K562 (cell line): ENCODE results near the gene LIPE. TPM values are rescaled to one million over a fixed set of nuclear protein-coding genes. Genes with fewer than 3 reads are reported as not detected.

Source experiments
- ATAC-seq: fragments of 200-7000 bp; cut with Tn5 transposase; 3 replicates; pipeline ENCODE4 v1.9.1; 2020; ENCODE audit warnings: moderate library complexity
- BruUV-seq: library from RNA; stranded (reverse); fragments of 400-500 nt; replicated peaks from 2 replicates; lab custom pipeline; 2021; lab: Mats Ljungman, UMichigan
- CTCF ChIA-PET: fragments of 300-600 bp; formaldehyde crosslinking; extraction: SDS; loops from one replicate; lab custom pipeline; 2021; ENCODE audit warnings: low intra/inter-chr PET ratio; lab: Yijun Ruan, JAX
- POLR2A ChIA-PET: fragments of 300-600, 350-650 bp; sonication (Branson Sonifier 250); formaldehyde crosslinking; extraction: SDS; loops from one replicate; lab custom pipeline; 2021; ENCODE audit warnings: antibody characterized with exemption, inconsistent platforms; lab: Yijun Ruan, JAX
- DNase-seq, 4 experiments: peaks; one replicate each; pipeline versions ENCODE4 v3.0.0 to v3.0.0-alpha.2; 2011 to 2018; ENCODE audit warnings: low spot score in 3 of 4, mixed read lengths in 3 of 4; ENCODE audit errors: extremely low read depth in 1 of 4
- FAIRE-seq: peaks from 2 replicates; lab custom pipeline; 2011; peaks lifted over from hg19 to GRCh38; lab: Jason Lieb, UNC
- H2AFZ ChIP-seq: 2 replicates; pipeline ENCODE4 v1.6.0; 2011; ENCODE audit warnings: low read depth, low read length, control low read depth, inconsistent platforms
- H3K27ac ChIP-seq: fragments of 200-600 bp; 3 replicates; pipeline ENCODE4 v1.8.0; 2011; ENCODE audit warnings: low read depth, mild to moderate bottlenecking, control low read depth, inconsistent platforms, low read length, moderate library complexity, mixed read lengths; ENCODE audit errors: extremely low read depth
- H3K27me3 ChIP-seq, 2 experiments: fragments of 300-600 bp in 1 of 2; 2 replicates in 1 of 2; 3 replicates in 1 of 2; pipeline versions ENCODE4 v1.6.0 to v1.8.0; 2011; ENCODE audit warnings: inconsistent platforms in 2 of 2, low read length in 2 of 2, mild to moderate bottlenecking in 1 of 2, mixed read lengths in 1 of 2, moderate library complexity in 1 of 2; ENCODE audit not compliant: control insufficient read depth in 2 of 2, insufficient read depth in 2 of 2
- H3K36me3 ChIP-seq: fragments of 300-600 bp; 3 replicates; pipeline ENCODE4 v1.8.0; 2011; ENCODE audit warnings: mild to moderate bottlenecking, low read length, inconsistent platforms; ENCODE audit not compliant: control insufficient read depth, insufficient read depth
- H3K4me1 ChIP-seq, 2 experiments: fragments of 200-600 bp in 1 of 2; replicated peaks in 1 of 2; 2 replicates in 1 of 2; 3 replicates in 1 of 2; pipeline versions ENCODE4 v1.5.1 to v1.8.0; 2011; ENCODE audit warnings: inconsistent platforms in 2 of 2, low read length in 2 of 2, mild to moderate bottlenecking in 1 of 2, mixed read lengths in 1 of 2, moderate library complexity in 1 of 2; ENCODE audit not compliant: control insufficient read depth in 2 of 2, insufficient read depth in 2 of 2
- H3K4me2 ChIP-seq: 2 replicates; pipeline ENCODE4 v1.6.1; 2011; ENCODE audit warnings: low read length, control low read depth, inconsistent platforms, mixed read lengths; ENCODE audit not compliant: insufficient read depth
- H3K4me3 ChIP-seq: fragments of 200-600 bp; sonication (generic), shearing (Covaris generic); 2 replicates; pipeline ENCODE4 v1.5.1; 2016; ENCODE audit warnings: control low read depth, inconsistent platforms
- H3K79me2 ChIP-seq: fragments of 200-600 bp; 3 replicates; pipeline ENCODE4 v1.8.0; 2011; ENCODE audit warnings: low read length, inconsistent platforms; ENCODE audit not compliant: control insufficient read depth, insufficient read depth
- H3K9ac ChIP-seq, 2 experiments: 2 replicates each; pipeline versions ENCODE4 v1.6.0 to v1.6.1; 2011; ENCODE audit warnings: low read depth in 2 of 2, low read length in 2 of 2, control low read depth in 1 of 2, inconsistent platforms in 1 of 2, mild to moderate bottlenecking in 1 of 2, mixed read lengths in 1 of 2; ENCODE audit not compliant: insufficient read depth in 1 of 2
- H3K9me1 ChIP-seq: one replicate; pipeline ENCODE4 v1.6.0; 2011; ENCODE audit warnings: inconsistent platforms, mild to moderate bottlenecking, low read length, moderate library complexity; ENCODE audit not compliant: control insufficient read depth, insufficient read depth
- H3K9me3 ChIP-seq: replicated peaks from 2 replicates; pipeline ENCODE4 v1.5.1; 2011; ENCODE audit warnings: low read depth, low read length, inconsistent platforms; ENCODE audit not compliant: control insufficient read depth, insufficient read depth
- H4K20me1 ChIP-seq: replicated peaks from 2 replicates; pipeline ENCODE4 v1.6.1; 2011; ENCODE audit warnings: low read length, inconsistent platforms, mixed read lengths; ENCODE audit not compliant: control insufficient read depth, insufficient read depth
- CTCF ChIP-seq, 3 experiments: IDR thresholded peaks in 2 of 3; conservative IDR thresholded peaks in 1 of 3; 2 replicates each; pipeline ENCODE4 v1.5.1; 2011 to 2012; ENCODE audit warnings: low read length in 3 of 3, mild to moderate bottlenecking in 3 of 3, control low read depth in 2 of 3, improper control_type of control experiment in 1 of 3, inconsistent platforms in 1 of 3, low read depth in 1 of 3, mixed read lengths in 1 of 3, moderate library complexity in 1 of 3; ENCODE audit not compliant: insufficient read depth in 2 of 3
- KLF16 ChIP-seq: IDR thresholded peaks from 2 replicates; pipeline ENCODE4 v1.6.1; 2016; ENCODE audit warnings: antibody characterized with exemption
- L3MBTL2 ChIP-seq: fragments of 450-650 bp; IDR thresholded peaks from 2 replicates; pipeline ENCODE4 v1.6.1; 2016; ENCODE audit warnings: mild to moderate bottlenecking, moderate library complexity
- MNT ChIP-seq, 2 experiments: fragments of 450-650 bp; conservative IDR thresholded peaks; 2 replicates each; pipeline ENCODE4 v1.6.1; 2017; ENCODE audit warnings: mild to moderate bottlenecking in 2 of 2, moderate library complexity in 2 of 2
- NBN ChIP-seq: fragments of 450-650 bp; IDR thresholded peaks from 2 replicates; pipeline ENCODE4 v1.6.1; 2016; ENCODE audit warnings: low read depth, mild to moderate bottlenecking
- PHF20 ChIP-seq: fragments of 450-650 bp; IDR thresholded peaks from 2 replicates; pipeline ENCODE4 v1.6.1; 2018; ENCODE audit not compliant: partially characterized antibody
- RERE ChIP-seq: sonication (generic); formaldehyde crosslinking; IDR thresholded peaks from 2 replicates; pipeline ENCODE4 v1.8.0; 2023; ENCODE audit warnings: missing genetic modification reagents, mild to moderate bottlenecking, borderline replicate concordance
- SREBF2 ChIP-seq: sonication (generic); formaldehyde crosslinking; IDR thresholded peaks from 2 replicates; pipeline ENCODE4 v1.4.0; 2020; ENCODE audit warnings: mild to moderate bottlenecking, missing genetic modification reagents
- THRA ChIP-seq: fragments of 450-650 bp; IDR thresholded peaks from 2 replicates; pipeline ENCODE4 v1.6.1; 2017; ENCODE audit warnings: mild to moderate bottlenecking, moderate library complexity
- U2AF1 ChIP-seq: fragments of 200-400 bp; formaldehyde crosslinking; optimal IDR thresholded peaks from 2 replicates; pipeline ENCODE3; 2017; ENCODE audit warnings: mild to moderate bottlenecking, low read depth, low read length, moderate library complexity
- ZNF384 ChIP-seq: IDR thresholded peaks from 2 replicates; pipeline ENCODE4 v1.6.1; 2012; ENCODE audit warnings: low read depth, low read length, improper control_type of control experiment
- WGBS: fragments of 100-300 bp; shearing (Covaris generic); methylation state at CpG from one replicate; pipeline ENCODE4 v1.1.6; 2016; ENCODE audit warnings: low coverage, mixed read lengths; ENCODE audit not compliant: insufficient coverage; ENCODE audit errors: missing lambda C conversion rate; 5-methylcytosine and 5-hydroxymethylcytosine counted together
- in situ Hi-C: fragments of 300-500 bp; cut with MboI; formaldehyde crosslinking; loops from 4 replicates; pipeline ENCODE4 v1.15.0; 2018; ENCODE audit warnings: inconsistent platforms, mixed read lengths
- intact Hi-C: fragments of 100-400 bp; cut with micrococcal nuclease; formaldehyde crosslinking; loops from 2 replicates; pipeline ENCODE4 v1.14.2; 2022
- polyA plus RNA-seq, 8 experiments: library from polyadenylated mRNA; depleted of rRNA in 4 of 8; stranded (reverse) in 5 of 8; unstranded in 3 of 8; fragments of >200 nt; fragmentation: Nextera tagmentation in 2 of 8; fragmentation: Illumina TruSeq in 1 of 8; extraction: Ambion mirVana in 2 of 8; extraction: Trizol in 1 of 8; gene quantifications; 2 replicates each; pipeline versions ENCODE4 v1.2.1 to v1.2.3, GENCODE V29; 2011 to 2014; ENCODE audit warnings: inconsistent platforms in 1 of 8, missing spikeins in 1 of 8
- total RNA-seq, 7 experiments: library from RNA; depleted of rRNA in 6 of 7; stranded (reverse); fragments of >200 nt in 6 of 7; fragmentation: Illumina TruSeq in 2 of 7; extraction: Trizol in 2 of 7; gene quantifications; 2 replicates each; pipeline versions ENCODE4 v1.2.1 to v1.2.3, GENCODE V29; 2011 to 2021; ENCODE audit warnings: low replicate concordance in 1 of 7

Gene LIPE
- total and polyA plus RNA-seq, 9 of the 15 experiments (the other 6 are each of a cell fraction or from before 2014, with no cell fraction given): 0.22 TPM; not detected in 8

DNA sequence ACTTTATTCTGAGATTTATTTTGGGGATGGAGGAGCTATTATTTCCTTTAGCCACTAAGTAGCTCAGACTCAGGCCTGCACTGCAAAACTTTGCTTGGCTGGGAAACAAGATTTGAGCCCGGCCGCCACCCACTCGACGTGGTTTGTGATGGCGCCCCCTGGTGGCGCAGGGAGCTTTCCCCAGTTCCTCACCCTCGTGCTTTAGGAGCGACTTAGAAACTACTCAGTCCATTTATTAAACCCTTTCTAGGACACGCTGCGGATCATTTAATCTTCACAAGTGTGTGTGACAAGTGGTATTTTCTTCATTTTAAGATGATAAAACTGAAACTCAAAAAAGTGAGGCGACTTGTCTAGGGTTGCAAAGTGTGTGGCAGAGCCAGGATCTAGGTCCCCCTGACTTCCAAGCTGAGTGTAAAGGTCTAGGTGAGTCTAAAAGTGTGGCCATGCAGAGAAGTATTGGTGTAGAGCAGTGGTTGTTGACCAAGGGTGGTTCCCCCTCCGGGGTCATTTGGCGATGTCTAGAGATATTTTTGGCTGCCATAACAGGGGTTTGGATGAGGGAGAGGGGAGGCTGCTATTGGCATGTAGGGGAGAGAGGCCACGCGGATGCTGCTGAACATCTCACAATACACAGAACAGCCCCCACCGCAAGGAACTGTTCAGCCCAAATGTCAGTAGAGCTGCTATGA lies 13.3 kb upstream of the LIPE start:
- peak overlapping the region; percentile 74 for H2AFZ ChIP-seq
- no peaks in the 10 kb centered on the region for H3K36me3 ChIP-seq
- ATAC-seq: peak; percentile 90
- FAIRE-seq: peak; percentile 79
- peak; percentile 80 to 89 (median 82) for DNase-seq
- no TSS peak for BruUV-seq
- H3K4me1 ChIP-seq: no peaks in the 10 kb centered on the region; a peak in 1 of 5 replicates
- no peaks in the 10 kb centered on the region for H3K9me3 ChIP-seq
- no peak overlapping the region for H3K4me3 ChIP-seq
- ChIA-PET CTCF (interaction anchor here (1.6 to 1.9 kb wide), 2 partner anchors 89 to 332 kb away, joined by 6 to 16 read pairs; no protein-coding TSS in a partner anchor), POLR2A (interaction anchor here (0.6 to 1.3 kb wide), 3 partner anchors 15 to 322 kb away, joined by 3 to 4 read pairs (median 3); no protein-coding TSS in a partner anchor)
- in situ Hi-C loops: no loop called here
- WGBS: 10% methylated on average over 16 of the region's 16 CpGs
- no peaks in the 10 kb centered on the region for H3K79me2 ChIP-seq
- no peak overlapping the region; the same call in 1 of the 2 replicates for H3K4me2 ChIP-seq
- no peak overlapping the region for H3K27ac ChIP-seq
- H3K27me3 ChIP-seq: no peaks in the 10 kb centered on the region; a peak in 1 of 5 replicates
- intact Hi-C loops: no loop called here
- H4K20me1 ChIP-seq: no peaks in the 10 kb centered on the region
- H3K9me1 ChIP-seq: no peaks in the 10 kb centered on the region
- H3K9ac ChIP-seq: no peak overlapping the region
- TF ChIP-seq ZNF384 (no peak), SREBF2 (no peak), CTCF (IDR thresholded peaks at IDR 0.05 in 2 of 3, conservative IDR thresholded peaks at IDR 0.05 in 1 of 3; ENCODE audit: insufficient read depth in 2 of 3, low read depth in 1 of 3, low read length in 3 of 3) (peak; percentile 87 to 95 (median 89)), NBN (no peak), THRA (no peak), PHF20 (no peak), RERE (CRISPR knock-in tag) (no peak), MNT (conservative IDR thresholded peaks at IDR 0.05) (no peak), KLF16 (peak; percentile 56; the same call in 1 of the 2 replicates), U2AF1 (no peak), L3MBTL2 (peak; percentile 62; the same call in 1 of the 2 replicates)
